PFSK-1 (cell line): ENCODE data around the gene PKDCC.

Source experiments
- FOXP2 ChIP-seq: optimal IDR thresholded peaks from 2 replicates; pipeline ENCODE3; 2011; ENCODE audit warnings: borderline replicate concordance, control low read depth, inconsistent platforms; ENCODE audit not compliant: insufficient read depth; ENCODE audit errors: extremely low read length, extremely low read depth
- POLR2AphosphoS5 ChIP-seq: IDR thresholded peaks from 2 replicates; pipeline ENCODE4 v1.6.1; 2012; ENCODE audit warnings: low read depth, mild to moderate bottlenecking, control low read depth, low read length, moderate library complexity
- REST ChIP-seq, 2 experiments: IDR thresholded peaks; 2 replicates each; pipeline versions ENCODE4 v1.6.1 to v1.8.0; 2011 to 2012; ENCODE audit warnings: low read depth in 2 of 2, low read length in 2 of 2, control low read depth in 1 of 2, inconsistent platforms in 1 of 2, mild to moderate bottlenecking in 1 of 2, moderate library complexity in 1 of 2; ENCODE audit not compliant: insufficient read depth in 1 of 2
- SIN3A ChIP-seq: IDR thresholded peaks from 2 replicates; pipeline ENCODE4 v1.6.1; 2012; ENCODE audit warnings: mild to moderate bottlenecking, low read length, moderate library complexity, borderline replicate concordance; ENCODE audit not compliant: insufficient read depth
- TAF1 ChIP-seq: IDR thresholded peaks from 2 replicates; pipeline ENCODE4 v1.6.1; 2012; ENCODE audit warnings: low read length, control low read depth, borderline replicate concordance; ENCODE audit not compliant: insufficient read depth

The PKDCC gene

DNA sequence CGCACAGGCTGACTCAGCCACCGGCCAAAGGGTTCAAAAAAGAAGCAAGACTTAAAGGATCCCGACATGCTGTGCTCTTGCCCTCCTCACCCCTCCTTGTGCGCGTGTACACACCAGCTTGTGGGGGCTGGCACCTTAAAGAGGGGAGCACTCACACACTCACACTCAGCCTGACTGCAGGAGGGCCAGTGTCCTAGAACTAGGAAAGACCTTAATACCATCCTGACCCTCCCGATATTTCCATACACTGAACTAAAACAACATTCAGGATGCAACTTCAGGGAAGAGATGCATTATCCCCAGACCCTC lies 5.6 kb downstream of the PKDCC start:
- no peak for TF ChIP-seq FOXP2
- no peak for TF ChIP-seq SIN3A
- TF ChIP-seq POLR2AphosphoS5, result no peak
- no peak for TF ChIP-seq REST (IDR thresholded peaks at IDR 0.05; ENCODE audit: insufficient read depth in 1 of 2, low read depth in 2 of 2, low read length in 2 of 2)
- TF ChIP-seq TAF1, result no peak

- TF ChIP-seq SIN3A (no peak), POLR2AphosphoS5 (no peak), REST (IDR thresholded peaks at IDR 0.05; ENCODE audit: insufficient read depth in 1 of 2, low read depth in 2 of 2, low read length in 2 of 2) (no peak), TAF1 (no peak), FOXP2 (no peak)
Observed at GRCh38 chr2:42053791-42054701, 6.2 kb downstream of the PKDCC start.

- TF ChIP-seq POLR2AphosphoS5, result no peak
- no peak for TF ChIP-seq FOXP2
- no peak for TF ChIP-seq TAF1
- TF ChIP-seq REST (IDR thresholded peaks at IDR 0.05; ENCODE audit: insufficient read depth in 1 of 2, low read depth in 2 of 2, low read length in 2 of 2), result no peak
- TF ChIP-seq SIN3A, result no peak
Observed at GRCh38 chr2:42054714-42055430, 7.1 kb downstream of the PKDCC start.

- TF ChIP-seq POLR2AphosphoS5, result no peak
- TF ChIP-seq SIN3A, result no peak
- TF ChIP-seq TAF1, result no peak
- no peak for TF ChIP-seq FOXP2
- no peak for TF ChIP-seq REST (IDR thresholded peaks at IDR 0.05; ENCODE audit: insufficient read depth in 1 of 2, low read depth in 2 of 2, low read length in 2 of 2)
Observed at GRCh38 chr2:42055573-42056514, 8.0 kb downstream of the PKDCC start.
